ENCODE results near the gene IGFN1.

The IGFN1 gene

DNA sequence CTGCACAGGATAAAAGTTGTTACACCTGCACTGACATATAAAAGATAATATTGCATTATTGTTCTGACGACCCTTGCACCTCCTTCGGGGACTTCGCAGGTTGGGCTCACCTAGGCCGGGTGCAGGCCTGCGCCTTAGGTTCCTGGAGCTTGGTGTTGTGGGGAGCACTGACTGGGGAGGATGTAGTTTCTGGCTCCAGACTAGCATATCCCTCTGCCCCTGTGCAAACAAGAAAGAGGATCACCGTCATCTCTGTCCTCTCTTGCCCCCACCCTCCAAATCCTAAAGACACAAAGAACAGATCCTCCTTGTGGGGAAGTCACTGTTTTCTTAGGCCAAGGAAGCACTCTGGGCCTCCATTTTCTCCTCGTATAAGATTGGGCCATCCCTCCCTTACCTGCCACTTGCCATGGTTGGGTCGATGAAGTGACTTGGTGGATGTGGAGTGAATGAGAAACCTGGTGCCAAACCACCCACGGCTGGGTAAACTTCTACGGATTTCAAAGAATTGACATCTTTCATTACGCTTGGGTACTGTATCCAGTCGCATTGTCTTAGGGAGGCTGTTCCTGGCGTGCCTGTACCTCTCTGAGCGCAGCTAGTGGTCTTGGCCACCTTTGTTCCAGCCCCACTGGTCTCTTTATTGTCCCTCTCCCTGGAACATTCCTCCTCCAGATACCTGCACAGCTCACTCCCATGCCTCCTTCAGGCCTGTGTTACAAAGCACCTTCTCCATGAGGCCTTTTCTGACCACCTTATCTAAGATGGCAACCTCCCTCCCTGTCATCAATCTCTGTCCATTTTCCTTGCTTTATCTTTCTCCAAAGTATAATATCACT, 58.3 kb downstream of the IGFN1 start:
- no peaks in the 10 kb centered on the region for H3K4me1 ChIP-seq (ENCODE audit: low read depth, poor library complexity, severe bottlenecking)
- H2AFZ ChIP-seq (ENCODE audit: low read depth) = no peak overlapping the region
- TF ChIP-seq, protein P1, sequence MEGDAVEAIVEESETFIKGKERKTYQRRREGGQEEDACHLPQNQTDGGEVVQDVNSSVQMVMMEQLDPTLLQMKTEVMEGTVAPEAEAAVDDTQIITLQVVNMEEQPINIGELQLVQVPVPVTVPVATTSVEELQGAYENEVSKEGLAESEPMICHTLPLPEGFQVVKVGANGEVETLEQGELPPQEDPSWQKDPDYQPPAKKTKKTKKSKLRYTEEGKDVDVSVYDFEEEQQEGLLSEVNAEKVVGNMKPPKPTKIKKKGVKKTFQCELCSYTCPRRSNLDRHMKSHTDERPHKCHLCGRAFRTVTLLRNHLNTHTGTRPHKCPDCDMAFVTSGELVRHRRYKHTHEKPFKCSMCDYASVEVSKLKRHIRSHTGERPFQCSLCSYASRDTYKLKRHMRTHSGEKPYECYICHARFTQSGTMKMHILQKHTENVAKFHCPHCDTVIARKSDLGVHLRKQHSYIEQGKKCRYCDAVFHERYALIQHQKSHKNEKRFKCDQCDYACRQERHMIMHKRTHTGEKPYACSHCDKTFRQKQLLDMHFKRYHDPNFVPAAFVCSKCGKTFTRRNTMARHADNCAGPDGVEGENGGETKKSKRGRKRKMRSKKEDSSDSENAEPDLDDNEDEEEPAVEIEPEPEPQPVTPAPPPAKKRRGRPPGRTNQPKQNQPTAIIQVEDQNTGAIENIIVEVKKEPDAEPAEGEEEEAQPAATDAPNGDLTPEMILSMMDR (conservative IDR thresholded peaks at IDR 0.05; ENCODE audit: low read depth, low read length) = no peak

DNA sequence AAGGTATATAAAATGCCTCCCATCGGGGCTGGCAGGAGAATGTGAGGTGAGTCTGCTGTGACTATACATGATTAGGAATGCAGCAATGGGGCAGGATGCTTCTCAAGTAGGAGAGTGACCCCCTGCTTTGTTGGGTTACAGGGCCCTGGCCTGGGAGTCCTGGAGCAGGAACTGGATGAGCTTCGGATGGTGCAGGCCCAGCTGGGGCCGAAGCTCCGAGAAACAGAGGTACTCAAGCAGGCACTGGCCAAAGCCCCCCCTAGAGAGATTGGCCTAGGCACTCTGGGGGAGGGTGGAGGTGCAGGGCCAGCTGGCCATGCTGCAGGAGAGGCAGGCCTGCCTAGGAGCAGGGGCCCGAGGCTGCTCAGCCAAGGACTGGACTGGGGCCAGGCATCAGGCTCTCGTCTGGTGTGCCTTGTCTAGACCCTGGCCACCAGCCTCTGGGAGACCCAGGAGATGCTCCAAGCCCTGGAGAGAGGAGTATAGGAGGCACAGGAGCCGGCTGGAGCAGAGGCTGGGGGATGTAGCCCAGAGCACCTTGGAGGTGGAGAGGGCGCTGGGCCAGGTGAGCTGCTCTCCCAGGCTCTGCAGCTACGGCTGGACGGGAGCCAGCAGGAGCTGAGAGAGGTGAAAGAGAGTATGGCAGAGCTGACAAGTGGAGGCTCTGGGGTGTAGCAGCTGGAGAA, 59.8 kb downstream of the IGFN1 start:
- no peak overlapping the region for H3K9ac ChIP-seq
- TF ChIP-seq, protein P1 (conservative IDR thresholded peaks at IDR 0.05; ENCODE audit: low read depth, low read length) = no peak
- H3K27ac ChIP-seq = no peak overlapping the region
- no peak overlapping the region for H3K4me3 ChIP-seq (IDR thresholded peaks at IDR 0.05; ENCODE audit: insufficient read depth, low read depth, low read length)
- H3K4me2 ChIP-seq = no peak overlapping the region
- no peaks in the 10 kb centered on the region for H3K4me1 ChIP-seq (ENCODE audit: low read depth, poor library complexity, severe bottlenecking)
- no peaks in the 10 kb centered on the region for H3K27me3 ChIP-seq (ENCODE audit: insufficient read depth, low read depth)
- no peak overlapping the region for H2AFZ ChIP-seq (ENCODE audit: low read depth)
- no peaks in the 10 kb centered on the region for H4K20me1 ChIP-seq (ENCODE audit: insufficient read depth)
- no peaks in the 10 kb centered on the region for H3K79me2 ChIP-seq (ENCODE audit: insufficient read depth, low read depth)
- H3K36me3 ChIP-seq (ENCODE audit: insufficient read depth) = no peaks in the 10 kb centered on the region

More for the DNA sequence above, 58.3 kb downstream of the IGFN1 start:
- H3K9ac ChIP-seq = no peak overlapping the region
- no peaks in the 10 kb centered on the region for H3K79me2 ChIP-seq (ENCODE audit: insufficient read depth, low read depth)
- no peak overlapping the region for H3K4me3 ChIP-seq (IDR thresholded peaks at IDR 0.05; ENCODE audit: insufficient read depth, low read depth, low read length)
- H3K4me2 ChIP-seq = no peak overlapping the region
- no peaks in the 10 kb centered on the region for H4K20me1 ChIP-seq (ENCODE audit: insufficient read depth)
- no peak overlapping the region for H3K27ac ChIP-seq
- no peaks in the 10 kb centered on the region for H3K36me3 ChIP-seq (ENCODE audit: insufficient read depth)
- H3K27me3 ChIP-seq (ENCODE audit: insufficient read depth, low read depth) = no peaks in the 10 kb centered on the region

DNA sequence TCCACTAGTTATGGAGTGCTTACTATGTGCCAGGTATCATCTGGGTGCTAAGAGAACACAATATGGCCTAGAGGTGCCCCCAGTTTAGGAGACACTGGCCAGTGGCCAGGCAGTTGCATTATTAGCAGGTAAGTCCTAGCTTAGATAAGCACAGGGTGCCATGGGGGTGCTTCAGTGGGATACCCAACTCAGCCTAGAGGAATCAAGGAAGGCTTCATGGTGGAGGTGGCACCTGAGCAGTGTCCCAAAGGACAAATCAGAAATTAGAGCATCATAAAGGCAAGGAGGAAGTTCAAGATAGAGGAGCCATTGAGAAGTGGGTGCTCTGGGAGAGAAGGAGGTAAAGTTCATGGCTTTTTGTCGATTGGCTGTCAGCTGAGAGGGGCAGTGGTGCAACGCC, 60.8 kb downstream of the IGFN1 start:
- no peaks in the 10 kb centered on the region for H3K79me2 ChIP-seq (ENCODE audit: insufficient read depth, low read depth)
- no peak overlapping the region for H3K4me3 ChIP-seq (IDR thresholded peaks at IDR 0.05; ENCODE audit: insufficient read depth, low read depth, low read length)
- TF ChIP-seq, protein P1 (conservative IDR thresholded peaks at IDR 0.05; ENCODE audit: low read depth, low read length) = no peak
- H3K36me3 ChIP-seq (ENCODE audit: insufficient read depth) = no peaks in the 10 kb centered on the region
- no peak overlapping the region for H3K9ac ChIP-seq
- no peaks in the 10 kb centered on the region for H3K4me1 ChIP-seq (ENCODE audit: low read depth, poor library complexity, severe bottlenecking)
- H3K27ac ChIP-seq = no peak overlapping the region
- no peaks in the 10 kb centered on the region for H3K27me3 ChIP-seq (ENCODE audit: insufficient read depth, low read depth)
- H2AFZ ChIP-seq (ENCODE audit: low read depth) = no peak overlapping the region
- H3K4me2 ChIP-seq = no peak overlapping the region
- no peaks in the 10 kb centered on the region for H4K20me1 ChIP-seq (ENCODE audit: insufficient read depth)

DNA sequence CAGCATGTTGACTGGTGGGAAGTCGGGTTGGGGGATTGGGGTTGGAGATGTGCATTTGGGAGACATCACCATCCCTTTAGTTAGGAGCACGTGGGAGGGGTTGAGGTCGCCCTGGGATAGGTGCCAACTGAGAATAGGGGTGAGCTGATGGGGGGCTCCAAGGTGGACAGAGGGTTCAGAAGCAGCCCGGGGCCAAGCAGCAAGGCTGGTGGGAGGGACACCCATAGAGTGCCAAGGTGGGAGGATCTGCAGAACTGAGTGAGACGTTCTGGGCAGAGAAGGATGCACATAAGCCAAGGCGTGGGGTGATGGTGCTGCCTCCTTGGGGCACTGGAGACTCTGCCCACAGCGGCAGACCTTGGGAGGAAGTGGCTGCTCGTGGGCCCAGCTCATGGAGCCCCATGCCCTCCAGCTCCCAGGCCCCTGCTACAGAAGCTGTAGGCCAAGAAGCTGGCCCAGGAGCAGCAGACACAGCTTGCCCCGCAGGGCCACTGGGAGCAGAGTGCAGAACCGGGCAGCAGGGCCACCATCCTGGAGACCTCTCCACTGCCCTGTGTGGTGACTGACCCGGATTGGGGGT, 61.3 kb downstream of the IGFN1 start:
- Histone ChIP-seq H3K4me2 (no peak overlapping the region), H3K36me3 (ENCODE audit: insufficient read depth) (no peaks in the 10 kb centered on the region), H3K79me2 (ENCODE audit: insufficient read depth, low read depth) (no peaks in the 10 kb centered on the region), H2AFZ (ENCODE audit: low read depth) (no peak overlapping the region), H3K4me1 (ENCODE audit: low read depth, poor library complexity, severe bottlenecking) (no peaks in the 10 kb centered on the region), H3K9ac (no peak overlapping the region), H3K27me3 (ENCODE audit: insufficient read depth, low read depth) (no peaks in the 10 kb centered on the region), H3K4me3 (IDR thresholded peaks at IDR 0.05; ENCODE audit: insufficient read depth, low read depth, low read length) (no peak overlapping the region), H3K27ac (no peak overlapping the region), H4K20me1 (ENCODE audit: insufficient read depth) (no peaks in the 10 kb centered on the region)
- TF ChIP-seq, protein P1 (conservative IDR thresholded peaks at IDR 0.05; ENCODE audit: low read depth, low read length) = no peak
